Measurements from ENCODE around the gene HEY2.

The HEY2 gene

GRCh38 chr6:125789576-125790357 lies 40.3 kb downstream of the HEY2 start (continued):
- TF ChIP-seq HOXA7 (CRISPR knock-in tag; IDR thresholded peaks at IDR 0.05; ENCODE audit: borderline replicate concordance) = no peak
- no peak for TF ChIP-seq HIC1 (tag by site-specific recombination; IDR thresholded peaks at IDR 0.05)
- no peak for TF ChIP-seq ZNF76 (tag by site-specific recombination; IDR thresholded peaks at IDR 0.05; ENCODE audit: borderline replicate concordance, low read depth)
- TF ChIP-seq ZNF645 (tag by site-specific recombination; IDR thresholded peaks at IDR 0.05) = no peak
- TF ChIP-seq ZNF37A (tag by site-specific recombination; IDR thresholded peaks at IDR 0.05) = no peak
- TF ChIP-seq ZNF596 (tag by site-specific recombination; IDR thresholded peaks at IDR 0.05) = no peak
- TF ChIP-seq ZNF214 (tag by site-specific recombination; IDR thresholded peaks at IDR 0.05; ENCODE audit: borderline replicate concordance) = no peak
- no peak for TF ChIP-seq ZNF146 (tag by site-specific recombination; IDR thresholded peaks at IDR 0.05)
- TF ChIP-seq ZNF677 (tag by site-specific recombination; IDR thresholded peaks at IDR 0.05) = no peak
- no peak for TF ChIP-seq HOXC10 (CRISPR knock-in tag; IDR thresholded peaks at IDR 0.05)
- no peak for TF ChIP-seq ZBTB6 (tag by site-specific recombination; IDR thresholded peaks at IDR 0.05)
- TF ChIP-seq ZNF155 (tag by site-specific recombination; IDR thresholded peaks at IDR 0.05) = no peak
- TF ChIP-seq ZFP3 (tag by site-specific recombination; IDR thresholded peaks at IDR 0.05; ENCODE audit: low read depth) = peak; percentile 14; the same call in 1 of the 2 replicates
- peak; percentile 29; the same call in 1 of the 2 replicates for TF ChIP-seq ZNF394 (tag by site-specific recombination; IDR thresholded peaks at IDR 0.05; ENCODE audit: borderline replicate concordance)
- peak; percentile 66 for TF ChIP-seq GLIS2 (tag by site-specific recombination; IDR thresholded peaks at IDR 0.05)
- TF ChIP-seq YY2 (tag by site-specific recombination; IDR thresholded peaks at IDR 0.05) = no peak
- no peak for TF ChIP-seq ZSCAN5A (tag by site-specific recombination; IDR thresholded peaks at IDR 0.05)
- TF ChIP-seq ZNF513 (tag by site-specific recombination; IDR thresholded peaks at IDR 0.05) = no peak
- TF ChIP-seq ZNF121 (tag by site-specific recombination; IDR thresholded peaks at IDR 0.05) = peak; percentile 58; the same call in 1 of the 2 replicates
- no peak for TF ChIP-seq ZNF169 (tag by site-specific recombination; IDR thresholded peaks at IDR 0.05)
- no peak for TF ChIP-seq RBAK (tag by site-specific recombination; IDR thresholded peaks at IDR 0.05)
- TF ChIP-seq FEZF1 (tag by site-specific recombination; IDR thresholded peaks at IDR 0.05) = peak; percentile 16; the same call in 1 of the 2 replicates
- TF ChIP-seq ATF2 (tag by site-specific recombination; IDR thresholded peaks at IDR 0.05; ENCODE audit: low read depth) = no peak
- TF ChIP-seq ZNF354C (tag by site-specific recombination; IDR thresholded peaks at IDR 0.05; ENCODE audit: borderline replicate concordance, low read depth) = no peak
- TF ChIP-seq KLF16 (tag by site-specific recombination; IDR thresholded peaks at IDR 0.05) = peak; percentile 49; the same call in 1 of the 2 replicates
- TF ChIP-seq ZNF544 (tag by site-specific recombination; IDR thresholded peaks at IDR 0.05) = no peak
- no peak for TF ChIP-seq KLF10 (tag by site-specific recombination; IDR thresholded peaks at IDR 0.05)
- no peak for TF ChIP-seq AEBP2 (tag by site-specific recombination; IDR thresholded peaks at IDR 0.05; ENCODE audit: borderline replicate concordance)

Measured in HEK293 (cell line).